Mammary epithelial cell (primary cell): ENCODE measurements around the gene MSMB.

Experiments used
- CTCF ChIP-seq, 2 donors: IDR thresholded peaks in 1 of 2; conservative IDR thresholded peaks in 1 of 2; 2 replicates each; pipeline ENCODE4 v1.5.1; 2011 to 2012; ENCODE audit warnings: inconsistent platforms in 2 of 2, low read length in 2 of 2, mild to moderate bottlenecking in 2 of 2, control low read depth in 1 of 2, low read depth in 1 of 2; ENCODE audit not compliant: insufficient read depth in 1 of 2; ENCODE audit errors: extremely low read depth in 1 of 2
- EZH2 ChIP-seq: IDR thresholded peaks from 2 replicates; pipeline ENCODE4 v1.6.1; 2012; ENCODE audit warnings: low read length, inconsistent platforms, borderline replicate concordance

DNA sequence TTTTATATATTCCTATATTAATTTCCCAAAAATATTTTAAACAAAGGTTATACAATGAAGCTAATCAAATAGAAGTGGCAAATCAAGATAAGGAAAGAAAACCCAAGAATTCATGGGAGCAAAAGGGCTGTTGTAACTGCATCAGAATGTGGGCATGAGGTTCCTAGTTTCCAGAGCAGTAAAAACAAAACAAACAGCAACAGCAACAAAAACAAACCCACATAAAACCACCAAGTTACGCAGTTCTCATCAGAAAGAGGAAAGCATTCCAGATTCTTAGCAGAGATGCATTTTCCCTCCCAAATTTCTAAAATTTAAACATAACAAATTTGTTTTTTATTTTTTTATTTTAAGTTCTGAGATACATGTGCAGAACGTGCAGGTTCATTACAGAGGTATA, 34.8 kb upstream of the MSMB start:
- TF ChIP-seq CTCF (conservative IDR thresholded peaks at IDR 0.05 in 1 of 2, IDR thresholded peaks at IDR 0.05 in 1 of 2; ENCODE audit: extremely low read depth in 1 of 2, insufficient read depth in 1 of 2, low read depth in 1 of 2, low read length in 2 of 2) (no peak), EZH2 (no peak)
